Stimulated activated CD4-positive, alpha-beta T cell treated with anti-CD3 and anti-CD28 coated beads, Interleukin-1b, Interleukin-23, amount 100 ng/mL, for 48 hours (primary cell): Measurements from ENCODE around the gene THADA.

ENCODE experiments used
- DNase-seq: peaks from one replicate; pipeline ENCODE4 v3.0.0-alpha.2; 2020

Gene THADA

GRCh38 chr2:43345872-43346271 lies 250.0 kb downstream of the THADA start:
- DNase-seq, result no peak

GRCh38 chr2:43345391-43345813 lies 250.4 kb downstream of the THADA start:
- no peak for DNase-seq

- no peak for DNase-seq
Observed at GRCh38 chr2:43344868-43345373, 250.9 kb downstream of the THADA start.

- no peak for DNase-seq
Observed at GRCh38 chr2:43343573-43344304, 252.1 kb downstream of the THADA start.

- no peak for DNase-seq
Observed at GRCh38 chr2:43341959-43342757, 253.7 kb downstream of the THADA start.

GRCh38 chr2:43340945-43341356 lies 254.9 kb downstream of the THADA start:
- no peak for DNase-seq

- no peak for DNase-seq
Observed at GRCh38 chr2:43340066-43340465, 255.8 kb downstream of the THADA start.

GRCh38 chr2:43333656-43334144 lies 262.1 kb downstream of the THADA start:
- no peak for DNase-seq

- no peak for DNase-seq
Observed at GRCh38 chr2:43333101-43333655, 262.7 kb downstream of the THADA start.

GRCh38 chr2:43332653-43333052 lies 263.2 kb downstream of the THADA start:
- no peak for DNase-seq

GRCh38 chr2:43331422-43331821 lies 264.4 kb downstream of the THADA start:
- no peak for DNase-seq

GRCh38 chr2:43329637-43330036 lies 266.2 kb downstream of the THADA start:
- DNase-seq, result no peak

GRCh38 chr2:43328832-43329231 lies 267.0 kb downstream of the THADA start:
- no peak for DNase-seq

GRCh38 chr2:43328133-43328532 lies 267.7 kb downstream of the THADA start:
- DNase-seq, result no peak

GRCh38 chr2:43327119-43327518 lies 268.7 kb downstream of the THADA start:
- no peak for DNase-seq

- DNase-seq, result no peak
Observed at GRCh38 chr2:43326101-43326825, 269.6 kb downstream of the THADA start.

- no peak for DNase-seq
Observed at GRCh38 chr2:43325107-43325811, 270.6 kb downstream of the THADA start.

- no peak for DNase-seq
Observed at GRCh38 chr2:43324259-43325106, 271.4 kb downstream of the THADA start.

- DNase-seq, result no peak
Observed at GRCh38 chr2:43323857-43324256, 272.0 kb downstream of the THADA start.

- no peak for DNase-seq
Observed at GRCh38 chr2:43321446-43321845, 274.4 kb downstream of the THADA start.

- no peak for DNase-seq
Observed at GRCh38 chr2:43319541-43319940, 276.3 kb downstream of the THADA start.
